Raji (cell line): Measurements from ENCODE around the gene IQSEC1.
A peak's percentile ranks its signal among the peaks of the same experiment; 100 is the strongest.

ENCODE experiments used
- POLR2A ChIP-seq: IDR thresholded peaks from 2 replicates; pipeline ENCODE4 v1.6.1; 2011; ENCODE audit warnings: low read depth, low read length, control low read depth; ENCODE audit not compliant: insufficient read depth

IQSEC1 gene

DNA sequence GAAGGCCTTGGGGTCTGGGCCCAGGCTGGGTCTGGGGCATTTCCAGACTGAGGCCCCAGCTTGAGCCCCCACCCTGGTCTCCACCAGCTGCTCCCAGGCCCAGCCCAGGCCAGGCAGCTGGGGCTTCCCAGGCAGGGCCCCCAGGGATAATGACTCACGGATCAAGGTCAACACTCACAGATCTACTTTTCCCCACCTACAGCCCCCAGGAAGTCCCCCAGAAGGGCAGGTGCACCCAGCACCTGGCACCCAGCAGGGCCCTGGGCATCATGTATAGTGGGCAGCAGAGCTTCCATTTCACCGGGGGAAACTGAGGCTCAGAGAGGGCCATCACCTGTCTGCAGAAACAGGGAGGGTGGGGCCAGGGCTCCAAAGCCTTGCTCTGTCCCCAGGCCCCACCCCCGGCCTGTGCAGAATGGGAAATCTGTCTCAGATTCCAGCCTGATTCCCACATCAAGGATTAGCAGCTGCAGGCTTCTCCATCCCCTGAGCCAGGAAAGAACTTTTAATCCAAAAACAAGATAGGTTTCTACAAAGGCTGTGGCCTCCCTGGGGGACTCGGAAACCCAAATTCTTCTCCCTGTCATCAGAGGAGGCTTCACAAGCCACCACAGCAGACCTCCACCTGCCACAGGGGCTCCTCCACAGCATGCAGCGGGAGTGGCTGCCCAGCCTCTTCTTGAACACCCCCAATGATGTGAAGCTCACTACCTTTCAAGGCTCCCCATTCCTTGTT lies 49.8 kb downstream of the IQSEC1 start:
- no peak for TF ChIP-seq POLR2A

- peak; percentile 41 for TF ChIP-seq POLR2A
Measured at GRCh38 chr3:13022348-13023234, 50.6 kb downstream of the IQSEC1 start.

GRCh38 chr3:13021141-13022114 lies 51.8 kb downstream of the IQSEC1 start:
- TF ChIP-seq POLR2A, result peak; percentile 51

- TF ChIP-seq POLR2A, result no peak
Measured at GRCh38 chr3:13020159-13020750, 53.0 kb downstream of the IQSEC1 start.

- no peak for TF ChIP-seq POLR2A
Measured at GRCh38 chr3:13019243-13020095, 53.8 kb downstream of the IQSEC1 start.

DNA sequence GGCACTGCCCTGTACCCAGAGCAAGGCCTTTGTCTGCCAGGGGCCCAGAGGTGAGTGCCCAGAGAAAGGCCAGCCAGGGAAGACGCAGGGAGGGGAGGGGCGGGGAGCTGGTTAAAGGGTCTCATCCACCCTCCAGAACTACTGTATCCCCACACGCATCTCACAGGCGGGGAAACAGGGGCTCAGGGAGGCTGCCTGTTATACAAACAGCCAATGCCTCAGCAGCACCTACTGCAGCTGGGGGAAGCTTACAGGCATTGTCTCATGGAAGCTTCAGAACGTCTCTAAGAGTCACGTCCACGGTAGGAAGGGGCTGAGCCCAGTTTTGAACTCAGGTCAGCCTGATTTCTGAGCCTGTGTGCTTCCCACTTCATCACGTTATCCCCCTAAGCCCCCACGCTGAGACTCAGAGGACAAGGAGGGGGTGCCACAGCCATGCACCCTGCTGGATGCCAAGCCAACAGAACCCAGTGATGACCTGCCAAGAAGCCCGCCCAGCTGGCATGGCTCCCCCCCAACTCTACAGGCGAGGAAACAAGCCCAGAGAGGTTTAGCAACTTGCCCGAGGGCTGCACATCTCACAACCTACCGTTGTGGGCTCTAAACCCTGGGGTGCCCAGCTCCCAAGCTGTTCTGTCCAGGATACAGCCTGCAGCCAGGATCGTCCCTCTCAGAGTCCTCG lies 54.5 kb downstream of the IQSEC1 start:
- TF ChIP-seq POLR2A, result no peak

DNA sequence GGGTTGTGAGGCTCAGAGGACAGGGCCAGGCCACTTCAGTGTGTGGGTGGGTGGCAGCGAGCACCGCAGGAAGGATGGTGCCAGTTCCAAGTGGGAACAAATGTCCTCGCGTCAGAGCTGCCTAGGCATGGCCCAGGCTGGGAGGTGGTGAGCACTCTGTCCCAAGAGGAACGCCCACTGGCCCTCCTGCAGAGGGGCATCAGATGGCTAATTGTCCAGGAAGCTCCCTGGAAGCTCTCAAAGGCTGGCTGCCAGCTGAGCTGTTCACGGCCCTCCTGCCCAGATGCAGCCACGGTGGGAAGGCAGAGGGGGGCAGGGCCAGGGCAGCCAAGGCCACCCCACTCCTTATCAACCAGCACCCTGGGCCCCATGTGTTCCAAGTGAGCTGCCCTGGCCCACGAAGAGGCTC lies 55.2 kb downstream of the IQSEC1 start:
- no peak for TF ChIP-seq POLR2A

GRCh38 chr3:13017361-13018042 lies 55.7 kb downstream of the IQSEC1 start:
- TF ChIP-seq POLR2A, result no peak

DNA sequence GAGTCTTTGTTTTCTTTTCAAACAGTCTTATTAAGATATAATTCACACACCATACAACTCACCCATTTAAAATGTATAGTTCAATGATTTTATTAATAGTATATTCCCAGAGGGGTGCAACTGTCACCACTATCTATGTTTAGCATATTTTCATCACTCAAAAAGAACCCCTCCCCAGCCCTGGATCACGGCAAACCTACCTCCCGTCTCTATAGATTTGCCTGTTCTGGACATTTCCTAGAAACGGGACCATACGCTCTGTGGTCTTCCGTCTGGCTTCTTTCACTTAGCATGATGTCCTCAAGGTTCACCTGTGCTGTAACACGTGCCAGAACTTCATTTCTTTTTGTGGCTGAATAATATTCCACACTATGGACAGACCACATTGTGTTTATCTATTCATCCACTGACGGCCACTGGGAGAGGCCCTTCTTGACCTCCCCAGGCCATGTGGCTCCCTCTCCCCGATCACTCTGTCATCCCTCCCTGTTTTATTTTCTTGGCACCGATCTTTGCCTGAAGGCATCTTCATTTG lies 56.4 kb downstream of the IQSEC1 start:
- no peak; the same call in 1 of the 2 replicates for TF ChIP-seq POLR2A

GRCh38 chr3:13016083-13016720 lies 57.0 kb downstream of the IQSEC1 start:
- peak; percentile 52 for TF ChIP-seq POLR2A

DNA sequence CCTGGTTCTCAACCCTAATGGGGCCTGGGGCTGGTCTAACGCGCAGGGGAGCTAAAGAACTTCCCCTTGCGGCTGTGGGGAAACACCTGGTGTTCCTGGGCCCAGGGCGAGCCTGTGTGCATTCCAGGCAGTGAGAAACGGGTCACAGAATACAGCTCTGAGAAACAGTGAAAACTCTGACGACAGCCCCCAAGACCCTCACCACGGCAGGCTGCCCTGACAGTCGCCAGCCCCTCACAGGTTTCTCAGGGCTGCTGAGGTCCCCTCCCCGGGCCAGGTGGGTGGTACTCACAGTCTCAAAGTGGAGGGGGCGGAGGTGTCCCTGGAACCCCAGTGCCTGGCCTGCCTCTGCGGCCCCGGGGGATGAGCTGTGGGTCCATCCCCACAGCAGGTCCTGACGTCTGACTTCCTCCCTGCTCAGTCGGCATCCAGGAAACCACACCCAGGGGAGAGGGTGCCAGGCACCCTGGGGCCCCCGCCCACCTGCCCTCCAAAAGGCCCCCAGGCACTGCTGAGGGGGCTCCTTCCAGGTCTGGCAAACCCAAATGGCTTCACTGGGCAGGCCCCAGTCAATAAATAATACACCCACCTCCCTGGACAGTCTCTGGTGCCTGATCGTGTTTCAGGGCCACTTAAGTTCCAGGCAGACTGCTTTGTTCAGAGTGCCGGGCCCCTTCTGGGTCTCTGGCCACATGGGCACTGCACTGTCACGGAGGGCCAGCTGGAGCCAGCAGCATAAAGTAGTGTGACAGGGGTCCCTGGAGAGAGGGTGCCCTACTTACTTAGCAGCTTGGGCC lies 57.7 kb downstream of the IQSEC1 start:
- TF ChIP-seq POLR2A, result no peak; the same call in 1 of the 2 replicates

DNA sequence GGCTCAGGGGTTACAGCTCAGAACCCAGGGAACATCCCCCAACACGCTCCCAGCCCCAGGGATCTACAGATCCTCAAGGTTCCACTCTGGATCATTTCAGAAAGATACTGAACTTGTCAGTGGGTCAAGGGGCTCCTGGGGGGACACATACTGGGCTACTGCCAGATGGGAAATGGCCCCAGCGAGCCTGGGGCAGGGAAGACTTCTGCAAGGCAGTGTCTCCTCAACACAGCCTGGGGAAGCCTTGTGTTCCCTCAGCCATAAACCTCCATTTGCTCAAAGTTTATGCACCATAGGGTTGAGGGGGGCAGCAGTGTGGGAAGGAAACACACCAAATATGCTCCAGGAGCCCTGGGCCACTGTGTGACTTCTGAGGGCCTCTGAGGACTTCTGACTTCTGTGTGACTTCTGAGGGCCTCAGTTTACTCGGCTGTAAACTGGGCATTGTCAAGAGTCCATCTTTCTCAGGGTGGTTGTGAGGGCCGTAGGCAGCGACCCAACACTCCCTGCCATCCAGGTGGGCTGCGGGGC lies 58.4 kb downstream of the IQSEC1 start:
- no peak for TF ChIP-seq POLR2A
